ENCODE data around the gene CLRN3. TPM values are rescaled to one million over a fixed set of nuclear protein-coding genes. Genes with fewer than 3 reads are reported as not detected.

The CLRN3 gene
- polyA plus RNA-seq, 2 of the 4 experiments (the other 2 are of a cell fraction) = 0.08 TPM; not detected in 1

GRCh38 chr10:127905848-127906261, 13.1 kb upstream of the CLRN3 start:
- Histone ChIP-seq H3K9me3 (no peaks in the 10 kb centered on the region), H3K27ac (no peak overlapping the region), H3K4me3 (no peak overlapping the region), H3K4me1 (peaks cover 13% of the 10 kb centered on the region; the same call in 1 of the 3 replicates), H3K4me2 (no peak overlapping the region)
- no peak for FAIRE-seq
- POLR2A ChIA-PET = no interaction called here
- 76% methylated on average over 10 of the region's 10 CpGs for WGBS (ENCODE audit: missing lambda C conversion rate)
- ATAC-seq = no peak
- CTCF ChIA-PET = interaction anchor here (0.7 to 6.4 kb wide), 21 partner anchors 9 to 246 kb away, joined by 3 to 229 read pairs (median 5); no protein-coding TSS in a partner anchor
- DNase-seq (ENCODE audit: low read depth in 1 of 2, low spot score in 1 of 2) = no peak
- TF ChIP-seq TFCP2L1 (CRISPR knock-in tag; IDR thresholded peaks at IDR 0.05) (no peak), HOXB5 (CRISPR knock-in tag; IDR thresholded peaks at IDR 0.05) (no peak), REST (IDR thresholded peaks at IDR 0.05) (no peak), CBX8 (IDR thresholded peaks at IDR 0.05) (no peak), FOSB (CRISPR knock-in tag; IDR thresholded peaks at IDR 0.05) (no peak), CHD2 (IDR thresholded peaks at IDR 0.05; ENCODE audit: low read length, partially characterized antibody) (no peak), JUN (IDR thresholded peaks at IDR 0.05) (no peak), NR3C1 (IDR thresholded peaks at IDR 0.05) (no peak), MAX (IDR thresholded peaks at IDR 0.05) (no peak), CTCF (IDR thresholded peaks at IDR 0.05) (no peak), HEYL (CRISPR knock-in tag; IDR thresholded peaks at IDR 0.05) (no peak), ZC3H11A (IDR thresholded peaks at IDR 0.05) (no peak), KDM5A (IDR thresholded peaks at IDR 0.05) (no peak)
- TF ChIP-seq, protein P1, sequence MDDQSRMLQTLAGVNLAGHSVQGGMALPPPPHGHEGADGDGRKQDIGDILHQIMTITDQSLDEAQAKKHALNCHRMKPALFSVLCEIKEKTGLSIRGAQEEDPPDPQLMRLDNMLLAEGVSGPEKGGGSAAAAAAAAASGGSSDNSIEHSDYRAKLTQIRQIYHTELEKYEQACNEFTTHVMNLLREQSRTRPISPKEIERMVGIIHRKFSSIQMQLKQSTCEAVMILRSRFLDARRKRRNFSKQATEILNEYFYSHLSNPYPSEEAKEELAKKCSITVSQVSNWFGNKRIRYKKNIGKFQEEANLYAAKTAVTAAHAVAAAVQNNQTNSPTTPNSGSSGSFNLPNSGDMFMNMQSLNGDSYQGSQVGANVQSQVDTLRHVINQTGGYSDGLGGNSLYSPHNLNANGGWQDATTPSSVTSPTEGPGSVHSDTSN (IDR thresholded peaks at IDR 0.05) = no peak
- TF ChIP-seq, protein P2, sequence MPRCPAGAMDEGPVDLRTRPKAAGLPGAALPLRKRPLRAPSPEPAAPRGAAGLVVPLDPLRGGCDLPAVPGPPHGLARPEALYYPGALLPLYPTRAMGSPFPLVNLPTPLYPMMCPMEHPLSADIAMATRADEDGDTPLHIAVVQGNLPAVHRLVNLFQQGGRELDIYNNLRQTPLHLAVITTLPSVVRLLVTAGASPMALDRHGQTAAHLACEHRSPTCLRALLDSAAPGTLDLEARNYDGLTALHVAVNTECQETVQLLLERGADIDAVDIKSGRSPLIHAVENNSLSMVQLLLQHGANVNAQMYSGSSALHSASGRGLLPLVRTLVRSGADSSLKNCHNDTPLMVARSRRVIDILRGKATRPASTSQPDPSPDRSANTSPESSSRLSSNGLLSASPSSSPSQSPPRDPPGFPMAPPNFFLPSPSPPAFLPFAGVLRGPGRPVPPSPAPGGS (IDR thresholded peaks at IDR 0.05) = no peak
- TF ChIP-seq, protein P3, sequence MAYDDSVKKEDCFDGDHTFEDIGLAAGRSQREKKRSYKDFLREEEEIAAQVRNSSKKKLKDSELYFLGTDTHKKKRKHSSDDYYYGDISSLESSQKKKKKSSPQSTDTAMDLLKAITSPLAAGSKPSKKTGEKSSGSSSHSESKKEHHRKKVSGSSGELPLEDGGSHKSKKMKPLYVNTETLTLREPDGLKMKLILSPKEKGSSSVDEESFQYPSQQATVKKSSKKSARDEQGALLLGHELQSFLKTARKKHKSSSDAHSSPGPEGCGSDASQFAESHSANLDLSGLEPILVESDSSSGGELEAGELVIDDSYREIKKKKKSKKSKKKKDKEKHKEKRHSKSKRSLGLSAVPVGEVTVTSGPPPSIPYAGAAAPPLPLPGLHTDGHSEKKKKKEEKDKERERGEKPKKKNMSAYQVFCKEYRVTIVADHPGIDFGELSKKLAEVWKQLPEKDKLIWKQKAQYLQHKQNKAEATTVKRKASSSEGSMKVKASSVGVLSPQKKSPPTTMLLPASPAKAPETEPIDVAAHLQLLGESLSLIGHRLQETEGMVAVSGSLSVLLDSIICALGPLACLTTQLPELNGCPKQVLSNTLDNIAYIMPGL (CRISPR knock-in tag; IDR thresholded peaks at IDR 0.05; ENCODE audit: borderline replicate concordance) = no peak

Data from A549 (cell line).